Activated CD4-positive, alpha-beta T cell treated with anti-CD3 and anti-CD28 coated beads for 4 hours (primary cell): ENCODE measurements around the gene STRN3.
"Not testable (repeated sequence)": the region's sequence is repeated elsewhere in the genome, so short reads cannot be mapped to it uniquely, and the experiment has no call there.

Source experiments
- DNase-seq, 2 donors: peaks; one replicate each; pipeline ENCODE4 v3.0.0-alpha.2; 2020

STRN3 gene

DNA sequence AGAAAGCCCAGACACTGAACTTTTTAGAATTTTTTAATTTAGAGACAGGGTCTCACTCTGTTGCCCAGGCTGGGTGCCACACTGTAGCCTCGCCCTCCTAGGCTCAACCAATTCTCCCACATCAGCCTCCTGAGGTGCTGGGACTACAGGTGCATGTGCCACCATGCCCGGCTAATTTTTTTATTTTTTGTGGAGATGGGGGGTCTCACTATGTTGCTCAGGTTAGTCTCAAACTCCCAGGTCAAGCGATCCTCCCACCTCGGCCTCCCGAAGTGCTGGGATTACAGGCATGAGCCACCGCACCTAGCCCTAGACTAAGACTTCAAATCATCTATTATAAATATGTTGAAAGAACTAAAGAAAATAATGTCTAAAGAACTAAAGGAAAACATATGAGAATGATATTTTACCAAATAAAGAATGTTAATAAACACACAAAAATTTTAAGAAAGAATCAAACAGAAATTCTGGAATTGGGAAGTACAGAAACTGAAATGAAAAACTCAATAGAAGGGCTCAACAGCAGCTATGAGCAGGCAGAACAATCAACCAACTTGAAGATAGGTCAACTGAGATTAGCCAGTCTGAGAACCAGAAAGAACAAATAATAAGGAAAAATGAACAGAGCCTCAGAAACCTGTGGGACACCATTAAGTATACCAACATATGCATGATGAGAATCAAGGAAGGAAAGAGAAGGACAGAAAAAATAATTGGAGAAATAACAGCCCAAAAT, 27.0 kb downstream of the STRN3 start:
- DNase-seq, result no peak

DNA sequence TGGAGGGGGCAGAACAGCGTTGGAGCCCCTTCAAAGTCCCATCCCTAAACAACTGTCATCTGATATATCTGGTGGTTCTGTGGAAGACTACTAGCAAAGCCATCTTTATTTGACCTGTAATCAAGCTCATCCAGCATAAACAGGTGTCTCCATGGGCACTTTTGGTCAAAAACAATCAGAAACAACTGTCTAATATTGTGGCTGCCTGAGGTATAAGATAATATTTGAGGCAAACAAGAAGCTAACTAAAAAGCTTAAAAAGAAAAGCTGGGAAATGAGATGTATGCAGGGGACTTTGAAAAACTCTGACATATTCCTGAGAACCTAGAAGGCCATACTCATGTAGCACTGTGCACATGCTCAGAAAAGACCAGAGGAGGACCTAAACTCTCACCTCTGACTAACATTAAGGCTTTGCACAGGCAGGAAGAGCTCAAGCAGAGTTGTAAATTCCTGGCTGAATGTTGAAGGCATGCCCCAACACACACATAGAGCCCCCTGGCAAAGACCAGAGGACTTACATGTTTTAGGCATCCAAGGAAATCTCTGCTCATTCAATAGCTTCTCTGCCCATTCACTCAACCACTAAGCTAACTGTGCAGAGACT, 28.0 kb downstream of the STRN3 start:
- DNase-seq, result no peak

- DNase-seq, result no peak
Observed at GRCh38 chr14:30996892-30997659, 29.1 kb downstream of the STRN3 start.

DNA sequence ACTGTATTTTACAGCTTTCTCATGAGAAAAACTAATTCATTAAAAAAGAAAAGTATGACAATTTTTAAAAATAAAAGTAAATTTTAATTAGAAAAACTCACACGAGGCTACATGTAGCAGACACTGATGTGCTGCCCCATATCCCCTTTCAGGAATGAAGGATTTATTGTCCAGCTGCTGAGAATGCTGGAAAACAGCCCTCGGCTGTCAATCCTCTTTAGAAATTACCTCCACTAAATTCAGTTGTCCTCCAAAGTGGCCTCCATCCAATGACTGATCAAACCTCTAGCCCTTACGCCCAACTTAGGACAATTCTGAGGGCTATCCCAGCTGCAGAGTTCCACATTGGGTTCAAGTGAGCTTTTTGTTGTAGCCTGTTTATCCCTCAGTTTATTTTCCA, 30.5 kb downstream of the STRN3 start:
- no peak for DNase-seq

GRCh38 chr14:30994681-30995620, 31.2 kb downstream of the STRN3 start:
- DNase-seq, result no peak

GRCh38 chr14:30993071-30993470, 33.1 kb downstream of the STRN3 start:
- no peak for DNase-seq

GRCh38 chr14:30991408-30991807, 34.8 kb downstream of the STRN3 start:
- no peak for DNase-seq

- DNase-seq, result no peak
Observed at GRCh38 chr14:30990770-30991169, 35.4 kb downstream of the STRN3 start.

DNA sequence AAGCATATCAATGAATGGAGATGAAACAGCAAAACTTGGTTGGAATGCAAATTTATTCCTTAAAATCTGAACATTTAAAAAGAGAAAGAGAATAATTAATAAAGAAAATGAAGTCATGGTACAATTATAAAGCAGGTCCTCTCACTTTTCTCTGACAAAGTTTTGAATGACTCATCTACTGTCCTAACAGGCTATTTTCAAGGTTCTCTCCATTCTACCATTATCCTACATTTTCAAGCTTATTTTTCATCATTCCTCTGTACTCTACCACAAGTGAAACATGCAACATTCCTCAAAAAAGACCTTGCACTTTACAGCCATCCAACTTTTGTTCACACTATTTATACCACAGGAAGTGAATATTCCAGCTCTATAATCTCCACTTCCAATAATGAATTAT, 37.7 kb downstream of the STRN3 start:
- no peak for DNase-seq

GRCh38 chr14:30985796-30986195, 40.4 kb downstream of the STRN3 start:
- DNase-seq, result no peak

GRCh38 chr14:30983858-30984257, 42.3 kb downstream of the STRN3 start:
- DNase-seq, result no peak

- DNase-seq, result no peak
Observed at GRCh38 chr14:30982533-30982932, 43.6 kb downstream of the STRN3 start.

GRCh38 chr14:30980980-30981379, 45.2 kb downstream of the STRN3 start:
- DNase-seq, result no peak

DNA sequence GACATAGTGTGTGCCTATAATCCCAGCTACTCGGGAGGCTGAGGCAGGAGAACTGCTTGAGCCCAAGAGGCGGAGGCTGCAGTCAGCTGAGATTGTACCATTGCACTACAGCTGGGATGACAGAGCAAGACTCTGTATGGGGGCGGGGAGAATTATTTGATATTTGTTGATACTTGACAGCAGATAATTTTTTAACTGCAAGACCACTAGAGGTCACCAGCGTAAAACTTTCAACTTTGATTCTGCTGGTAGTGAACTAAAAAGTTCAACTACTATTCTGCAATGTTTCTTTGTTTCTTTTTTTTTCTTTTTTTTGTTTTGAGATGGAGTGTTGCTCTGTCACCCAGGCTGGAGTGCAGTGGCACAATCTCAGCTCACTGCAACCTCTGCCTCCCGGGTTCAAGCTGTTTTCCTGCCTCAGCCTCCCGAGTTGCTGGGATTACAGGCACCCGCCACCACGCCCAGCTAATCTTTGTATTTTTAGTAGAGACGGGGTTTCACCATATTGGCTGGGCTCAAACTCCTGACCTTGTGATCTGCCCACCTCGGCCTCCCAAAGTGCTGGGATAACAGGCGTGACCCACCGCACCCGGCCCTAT, 46.0 kb downstream of the STRN3 start:
- DNase-seq, result peak; percentile 51 to 56

GRCh38 chr14:30977752-30978151, 48.4 kb downstream of the STRN3 start:
- DNase-seq, result no peak

GRCh38 chr14:30974628-30975027, 51.6 kb downstream of the STRN3 start:
- DNase-seq, result no peak

- no peak for DNase-seq
Observed at GRCh38 chr14:30972882-30973582, 53.1 kb downstream of the STRN3 start.

GRCh38 chr14:30972036-30972732, 54.0 kb downstream of the STRN3 start:
- DNase-seq, result not testable (repeated sequence)

- no peak for DNase-seq
Observed at GRCh38 chr14:30971586-30971985, 54.6 kb downstream of the STRN3 start.

DNA sequence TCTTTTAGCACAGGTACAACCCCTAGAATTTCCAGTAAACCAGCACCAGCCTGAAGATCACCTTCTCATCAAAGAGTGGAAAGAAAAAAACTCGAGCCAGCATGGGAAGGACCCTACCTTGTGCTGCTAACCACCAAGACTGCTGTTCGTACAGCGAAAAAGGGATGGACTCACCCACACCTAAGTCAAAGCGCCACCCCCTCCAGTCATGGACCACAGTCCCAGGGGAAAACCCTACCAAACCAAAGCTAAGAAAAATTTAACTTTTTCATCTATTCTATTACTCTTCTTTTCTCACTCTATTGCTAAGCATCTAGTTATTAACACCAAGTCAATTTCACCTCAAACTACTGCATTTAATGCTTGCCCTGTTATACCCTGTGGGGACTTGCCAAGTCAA, 56.4 kb downstream of the STRN3 start:
- DNase-seq, result not testable (repeated sequence)
